KMS-11 (cell line): ENCODE measurements around the gene ZNF582.

Experiments
- H2AFZ ChIP-seq: fragments of 200-600 bp; sonication (generic); 2 replicates; pipeline ENCODE4 v1.6.1; 2016; ENCODE audit warnings: antibody characterized with exemption, mixed run types, low read depth
- H3K27ac ChIP-seq: fragments of 200-600 bp; sonication (generic); 2 replicates; pipeline ENCODE4 v1.6.1; 2016; ENCODE audit warnings: mild to moderate bottlenecking, mixed run types
- H3K27me3 ChIP-seq: fragments of 200-600 bp; sonication (generic); 2 replicates; pipeline ENCODE4 v1.6.1; 2017; ENCODE audit warnings: mild to moderate bottlenecking, low read depth, mixed run types, moderate library complexity; ENCODE audit not compliant: insufficient read depth
- H3K36me3 ChIP-seq: fragments of 200-600 bp; sonication (generic); 2 replicates; pipeline ENCODE4 v1.6.1; 2017; ENCODE audit warnings: mild to moderate bottlenecking, mixed run types; ENCODE audit not compliant: insufficient read depth
- H3K4me1 ChIP-seq: fragments of 200-600 bp; sonication (generic); 2 replicates; pipeline ENCODE4 v1.6.1; 2016; ENCODE audit warnings: mild to moderate bottlenecking, low read depth, mixed run types; ENCODE audit not compliant: poor library complexity, severe bottlenecking
- H3K4me2 ChIP-seq: fragments of 200-600 bp; sonication (generic); 2 replicates; pipeline ENCODE4 v1.7.0; 2016; ENCODE audit warnings: mild to moderate bottlenecking, mixed run types
- H3K4me3 ChIP-seq: fragments of 200-600 bp; sonication (generic); IDR thresholded peaks from 2 replicates; pipeline ENCODE4 v1.6.1; 2017; ENCODE audit warnings: low read depth, low read length, mixed read lengths; ENCODE audit not compliant: insufficient read depth
- H3K79me2 ChIP-seq: fragments of 200-600 bp; sonication (generic); 2 replicates; pipeline ENCODE4 v1.6.1; 2016; ENCODE audit warnings: low read depth, mixed run types; ENCODE audit not compliant: insufficient read depth
- H3K9ac ChIP-seq: fragments of 200-600 bp; sonication (generic); 2 replicates; pipeline ENCODE4 v1.6.1; 2016; ENCODE audit warnings: mild to moderate bottlenecking, mixed run types
- H4K20me1 ChIP-seq: fragments of 200-600 bp; sonication (generic); 2 replicates; pipeline ENCODE4 v1.6.1; 2016; ENCODE audit warnings: mild to moderate bottlenecking, mixed run types; ENCODE audit not compliant: insufficient read depth
- TF ChIP-seq, protein P1 (sequence below): fragments of 200-600 bp; sonication (generic); conservative IDR thresholded peaks from 2 replicates; pipeline ENCODE4 v1.6.1; 2017; ENCODE audit warnings: low read depth, mild to moderate bottlenecking, antibody characterized with exemption, low read length, moderate library complexity, mixed read lengths

ZNF582 gene

DNA sequence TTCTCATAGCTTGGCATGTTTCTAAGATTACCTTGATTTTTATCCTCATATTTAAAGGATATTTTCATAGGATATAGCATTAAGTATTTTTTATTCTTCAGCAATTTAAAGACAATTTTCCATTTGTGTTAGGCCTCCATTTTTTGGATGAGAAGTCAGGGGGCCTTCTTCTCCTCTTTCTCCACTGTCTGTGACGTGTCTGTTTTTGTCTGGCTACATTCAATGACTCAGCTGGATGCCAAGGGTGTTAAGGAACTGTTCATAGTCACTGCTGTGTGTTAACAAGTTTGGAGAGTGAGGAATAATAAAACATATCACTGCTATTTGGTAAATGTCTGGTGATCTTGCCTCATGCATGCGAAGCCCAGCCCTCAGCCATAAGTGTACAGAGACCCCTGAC is 36.4 kb downstream of the ZNF582 start:
- H3K4me2 ChIP-seq: no peak overlapping the region
- H3K79me2 ChIP-seq: no peaks in the 10 kb centered on the region
- H3K4me1 ChIP-seq: no peaks in the 10 kb centered on the region
- H3K9ac ChIP-seq: no peak overlapping the region
- H3K27me3 ChIP-seq: no peaks in the 10 kb centered on the region
- no peak overlapping the region for H3K4me3 ChIP-seq
- H2AFZ ChIP-seq: no peak overlapping the region
- no peaks in the 10 kb centered on the region for H3K36me3 ChIP-seq
- TF ChIP-seq, protein P1, sequence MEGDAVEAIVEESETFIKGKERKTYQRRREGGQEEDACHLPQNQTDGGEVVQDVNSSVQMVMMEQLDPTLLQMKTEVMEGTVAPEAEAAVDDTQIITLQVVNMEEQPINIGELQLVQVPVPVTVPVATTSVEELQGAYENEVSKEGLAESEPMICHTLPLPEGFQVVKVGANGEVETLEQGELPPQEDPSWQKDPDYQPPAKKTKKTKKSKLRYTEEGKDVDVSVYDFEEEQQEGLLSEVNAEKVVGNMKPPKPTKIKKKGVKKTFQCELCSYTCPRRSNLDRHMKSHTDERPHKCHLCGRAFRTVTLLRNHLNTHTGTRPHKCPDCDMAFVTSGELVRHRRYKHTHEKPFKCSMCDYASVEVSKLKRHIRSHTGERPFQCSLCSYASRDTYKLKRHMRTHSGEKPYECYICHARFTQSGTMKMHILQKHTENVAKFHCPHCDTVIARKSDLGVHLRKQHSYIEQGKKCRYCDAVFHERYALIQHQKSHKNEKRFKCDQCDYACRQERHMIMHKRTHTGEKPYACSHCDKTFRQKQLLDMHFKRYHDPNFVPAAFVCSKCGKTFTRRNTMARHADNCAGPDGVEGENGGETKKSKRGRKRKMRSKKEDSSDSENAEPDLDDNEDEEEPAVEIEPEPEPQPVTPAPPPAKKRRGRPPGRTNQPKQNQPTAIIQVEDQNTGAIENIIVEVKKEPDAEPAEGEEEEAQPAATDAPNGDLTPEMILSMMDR: no peak
- H4K20me1 ChIP-seq: no peaks in the 10 kb centered on the region
- no peak overlapping the region for H3K27ac ChIP-seq

DNA sequence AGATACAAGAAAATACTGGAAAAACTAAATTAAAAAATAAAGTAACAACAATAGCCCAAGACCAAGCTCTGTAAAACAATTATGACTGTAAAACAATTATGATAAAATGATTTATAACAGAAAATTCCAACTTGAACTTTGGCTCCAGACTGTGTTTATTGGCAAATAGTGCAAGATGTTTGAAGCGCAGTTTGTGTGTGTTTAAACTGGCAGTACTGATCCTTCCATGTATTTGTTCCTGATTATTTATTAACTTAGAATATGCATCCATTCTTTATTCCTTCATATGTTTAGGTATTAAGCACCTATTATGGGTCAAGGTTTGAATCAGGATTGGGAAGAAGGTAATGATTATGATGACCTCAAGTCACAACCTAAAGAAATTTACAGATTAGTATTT is 37.8 kb downstream of the ZNF582 start:
- no peaks in the 10 kb centered on the region for H3K79me2 ChIP-seq
- no peaks in the 10 kb centered on the region for H4K20me1 ChIP-seq
- no peaks in the 10 kb centered on the region for H3K4me1 ChIP-seq
- no peak overlapping the region for H3K9ac ChIP-seq
- no peaks in the 10 kb centered on the region for H3K36me3 ChIP-seq
- no peak overlapping the region for H3K4me3 ChIP-seq
- no peak overlapping the region for H2AFZ ChIP-seq
- H3K27ac ChIP-seq: no peak overlapping the region
- TF ChIP-seq, protein P1: no peak
- H3K4me2 ChIP-seq: no peak overlapping the region
- no peaks in the 10 kb centered on the region for H3K27me3 ChIP-seq

DNA sequence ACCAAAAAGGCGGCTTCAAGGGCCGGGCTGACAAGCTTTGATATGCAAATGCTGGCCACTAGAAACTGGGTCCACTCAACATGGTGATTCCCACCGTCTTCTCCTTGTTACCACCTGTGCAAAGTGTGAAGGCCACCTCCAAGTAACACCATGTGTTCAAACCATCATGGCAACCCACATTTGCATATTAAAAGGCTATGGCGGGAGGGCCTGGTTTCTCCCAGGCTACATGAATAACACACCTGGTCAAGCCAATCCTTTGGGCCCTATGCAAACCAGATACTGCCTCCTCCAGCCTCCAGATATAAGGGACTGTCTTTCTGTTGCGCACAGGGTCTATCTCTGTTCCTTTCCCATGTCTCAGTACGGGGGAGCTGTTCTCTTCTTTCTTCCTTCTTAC is 42.1 kb downstream of the ZNF582 start:
- TF ChIP-seq, protein P1: no peak
- Histone ChIP-seq H3K9ac (no peak overlapping the region), H3K4me1 (no peaks in the 10 kb centered on the region), H2AFZ (no peak overlapping the region), H3K79me2 (no peaks in the 10 kb centered on the region), H3K36me3 (no peaks in the 10 kb centered on the region), H3K4me2 (no peak overlapping the region), H3K27ac (no peak overlapping the region), H3K4me3 (no peak overlapping the region), H4K20me1 (no peaks in the 10 kb centered on the region), H3K27me3 (no peaks in the 10 kb centered on the region)

DNA sequence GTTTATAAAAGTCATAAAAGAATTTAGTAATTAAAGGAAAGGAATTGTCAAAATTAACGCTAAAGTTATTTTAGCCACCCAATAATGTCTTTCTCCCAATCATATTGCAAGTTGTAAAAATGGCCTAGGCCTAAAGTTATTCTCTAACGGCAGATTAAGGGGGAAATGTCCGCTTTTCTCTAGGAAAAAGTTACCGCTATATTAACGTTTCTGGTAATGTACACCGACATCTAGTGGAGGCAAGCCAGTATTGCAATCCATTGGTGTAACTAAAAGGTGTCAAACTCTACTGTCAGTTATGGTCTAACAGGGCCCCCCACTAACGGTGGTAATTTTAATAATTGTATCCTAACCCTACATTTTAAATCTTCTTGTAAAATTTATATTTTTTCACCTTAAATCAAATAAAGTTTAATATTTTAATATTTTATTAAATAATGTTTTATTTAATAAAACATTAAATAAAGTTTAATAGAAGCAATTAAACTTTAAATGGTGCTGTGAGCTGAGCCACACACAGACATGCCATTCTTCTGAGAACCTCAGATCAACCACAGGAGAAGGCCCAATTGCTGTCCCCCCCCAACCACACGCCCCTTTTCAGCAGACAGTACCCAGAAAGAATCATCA is 42.8 kb downstream of the ZNF582 start:
- no peak overlapping the region for H3K27ac ChIP-seq
- H3K27me3 ChIP-seq: no peaks in the 10 kb centered on the region
- H3K4me2 ChIP-seq: no peak overlapping the region
- no peak overlapping the region for H3K9ac ChIP-seq
- no peaks in the 10 kb centered on the region for H3K4me1 ChIP-seq
- no peak overlapping the region for H3K4me3 ChIP-seq
- no peaks in the 10 kb centered on the region for H3K79me2 ChIP-seq
- no peaks in the 10 kb centered on the region for H3K36me3 ChIP-seq
- H4K20me1 ChIP-seq: no peaks in the 10 kb centered on the region
- TF ChIP-seq, protein P1: peak; percentile 67
- no peak overlapping the region for H2AFZ ChIP-seq
